ENCODE data around the gene CYTH2. TPM values are rescaled to one million over a fixed set of nuclear protein-coding genes. Genes with fewer than 3 reads are reported as not detected.
A peak's percentile ranks its signal among the peaks of the same experiment; 100 is the strongest.

Gene CYTH2
- polyA plus RNA-seq, 2 of the 4 experiments (the other 2 are of a cell fraction), result 33.4 to 50.5 TPM

GRCh38 chr19:48469934-48470680 lies 938 bp downstream of the CYTH2 start:
- CTCF ChIA-PET, result interaction anchor here (0.6 to 2.2 kb wide), 14 partner anchors 11 to 149 kb away, joined by 3 to 16 read pairs (median 4); partner anchors contain the start of gene KDELR1
- TF ChIP-seq ZNF302 (CRISPR knock-in tag; IDR thresholded peaks at IDR 0.05) (no peak), EHF (CRISPR knock-in tag; IDR thresholded peaks at IDR 0.05) (no peak), ELK1 (IDR thresholded peaks at IDR 0.05; ENCODE audit: low read depth, low read length) (no peak), EHMT2 (IDR thresholded peaks at IDR 0.05; ENCODE audit: low read depth) (no peak), CHD4 (IDR thresholded peaks at IDR 0.05; ENCODE audit: borderline replicate concordance) (no peak), MAZ (IDR thresholded peaks at IDR 0.05; ENCODE audit: borderline replicate concordance, low read depth, low read length) (no peak; the same call in 1 of the 2 replicates), PHF8 (IDR thresholded peaks at IDR 0.05; ENCODE audit: borderline replicate concordance, low read depth) (no peak), BCL3 (IDR thresholded peaks at IDR 0.05) (no peak), HEYL (CRISPR knock-in tag; IDR thresholded peaks at IDR 0.05) (no peak), SMC3 (IDR thresholded peaks at IDR 0.05) (no peak), ZC3H11A (IDR thresholded peaks at IDR 0.05) (no peak), CBX8 (IDR thresholded peaks at IDR 0.05) (no peak)
- TF ChIP-seq, protein P1, sequence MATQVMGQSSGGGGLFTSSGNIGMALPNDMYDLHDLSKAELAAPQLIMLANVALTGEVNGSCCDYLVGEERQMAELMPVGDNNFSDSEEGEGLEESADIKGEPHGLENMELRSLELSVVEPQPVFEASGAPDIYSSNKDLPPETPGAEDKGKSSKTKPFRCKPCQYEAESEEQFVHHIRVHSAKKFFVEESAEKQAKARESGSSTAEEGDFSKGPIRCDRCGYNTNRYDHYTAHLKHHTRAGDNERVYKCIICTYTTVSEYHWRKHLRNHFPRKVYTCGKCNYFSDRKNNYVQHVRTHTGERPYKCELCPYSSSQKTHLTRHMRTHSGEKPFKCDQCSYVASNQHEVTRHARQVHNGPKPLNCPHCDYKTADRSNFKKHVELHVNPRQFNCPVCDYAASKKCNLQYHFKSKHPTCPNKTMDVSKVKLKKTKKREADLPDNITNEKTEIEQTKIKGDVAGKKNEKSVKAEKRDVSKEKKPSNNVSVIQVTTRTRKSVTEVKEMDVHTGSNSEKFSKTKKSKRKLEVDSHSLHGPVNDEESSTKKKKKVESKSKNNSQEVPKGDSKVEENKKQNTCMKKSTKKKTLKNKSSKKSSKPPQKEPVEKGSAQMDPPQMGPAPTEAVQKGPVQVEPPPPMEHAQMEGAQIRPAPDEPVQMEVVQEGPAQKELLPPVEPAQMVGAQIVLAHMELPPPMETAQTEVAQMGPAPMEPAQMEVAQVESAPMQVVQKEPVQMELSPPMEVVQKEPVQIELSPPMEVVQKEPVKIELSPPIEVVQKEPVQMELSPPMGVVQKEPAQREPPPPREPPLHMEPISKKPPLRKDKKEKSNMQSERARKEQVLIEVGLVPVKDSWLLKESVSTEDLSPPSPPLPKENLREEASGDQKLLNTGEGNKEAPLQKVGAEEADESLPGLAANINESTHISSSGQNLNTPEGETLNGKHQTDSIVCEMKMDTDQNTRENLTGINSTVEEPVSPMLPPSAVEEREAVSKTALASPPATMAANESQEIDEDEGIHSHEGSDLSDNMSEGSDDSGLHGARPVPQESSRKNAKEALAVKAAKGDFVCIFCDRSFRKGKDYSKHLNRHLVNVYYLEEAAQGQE (IDR thresholded peaks at IDR 0.05), result no peak
- POLR2A ChIA-PET, result interaction anchor here (1.3 to 1.5 kb wide), 3 partner anchors 11 to 23 kb away, joined by 3 to 6 read pairs (median 5); no protein-coding TSS in a partner anchor
- FAIRE-seq, result no peak
- peak overlapping the region; percentile 84 for H3K4me2 ChIP-seq
- peak overlapping the region; percentile 82 for H3K4me3 ChIP-seq
- 69% methylated on average over 20 of the region's 20 CpGs for WGBS (ENCODE audit: missing lambda C conversion rate)
- DNase-seq (ENCODE audit: low read depth in 1 of 2, low spot score in 1 of 2), result no peak
- ATAC-seq, result no peak
- peaks cover 24% of the 10 kb centered on the region for H3K4me1 ChIP-seq
- no peaks in the 10 kb centered on the region for H3K9me3 ChIP-seq
- H3K27ac ChIP-seq, result peak overlapping the region; percentile 94 to 96

DNA sequence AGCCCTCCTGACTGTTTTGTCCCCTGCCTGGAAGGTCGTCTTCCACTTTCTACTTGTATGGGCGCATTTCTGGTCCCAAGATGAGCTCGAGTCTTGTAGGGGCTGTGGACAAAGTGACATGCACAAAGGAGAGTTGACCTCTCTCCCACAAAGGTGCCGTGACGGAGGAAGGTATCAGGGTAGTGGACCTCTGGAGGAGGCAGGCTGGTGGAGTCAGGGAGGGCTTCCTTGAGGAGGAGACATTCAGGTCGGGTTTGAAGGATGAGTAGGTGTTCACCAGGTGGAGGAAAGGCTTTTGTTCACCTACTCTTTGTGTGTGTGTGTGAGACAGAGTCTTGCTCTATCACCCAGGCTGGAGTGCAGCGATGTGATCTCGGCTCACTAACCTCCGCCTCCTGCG lies 1.7 kb downstream of the CYTH2 start:
- 86% methylated on average over 10 of the region's 10 CpGs for WGBS (ENCODE audit: missing lambda C conversion rate)
- FAIRE-seq (no peak), DNase-seq (ENCODE audit: low read depth in 1 of 2, low spot score in 1 of 2) (no peak), ATAC-seq (no peak)
- ChIA-PET POLR2A (interaction anchor here (1.3 to 1.5 kb wide), 2 partner anchors 17 to 22 kb away, joined by 5 to 6 read pairs; no protein-coding TSS in a partner anchor), CTCF (interaction anchor here (0.9 to 2.2 kb wide), 8 partner anchors 14 to 113 kb away, joined by 3 to 16 read pairs (median 5); partner anchors contain the start of gene KDELR1)
- H3K4me1 ChIP-seq, result peaks cover 24% of the 10 kb centered on the region
- TF ChIP-seq FOXS1 (CRISPR knock-in tag; IDR thresholded peaks at IDR 0.05) (no peak), ZFP36 (IDR thresholded peaks at IDR 0.05; ENCODE audit: borderline replicate concordance, partially characterized antibody) (peak; percentile 60)
- H3K4me3 ChIP-seq, result no peak overlapping the region
- H3K4me2 ChIP-seq, result no peak overlapping the region; the same call in 2 of the 3 replicates
- H3K27ac ChIP-seq, result no peak overlapping the region
- no peaks in the 10 kb centered on the region for H3K9me3 ChIP-seq

DNA sequence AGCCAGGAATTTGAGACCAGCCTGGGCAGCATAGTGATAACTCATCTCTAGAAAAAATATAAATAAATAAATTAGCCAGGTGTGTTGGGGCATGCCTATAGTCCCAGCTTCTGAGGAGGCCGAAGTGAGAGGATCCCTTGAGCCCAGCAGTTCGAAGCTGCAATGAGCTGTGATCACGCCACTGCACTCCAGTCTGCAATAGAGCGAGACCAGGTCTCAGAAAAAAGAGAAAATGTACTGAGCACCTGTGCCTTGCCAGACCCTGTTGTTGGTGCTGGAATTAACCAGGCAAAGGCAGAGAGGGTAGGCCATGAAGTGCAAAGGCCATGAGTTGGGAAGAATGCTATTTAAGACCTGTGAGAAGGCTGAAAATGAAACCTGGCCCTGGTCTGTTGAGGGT lies 2.7 kb downstream of the CYTH2 start:
- no peaks in the 10 kb centered on the region for H3K9me3 ChIP-seq
- 97% methylated on average over 4 of the region's 4 CpGs for WGBS (ENCODE audit: missing lambda C conversion rate)
- H3K4me3 ChIP-seq, result no peak overlapping the region
- ChIA-PET POLR2A (no interaction called here), CTCF (interaction anchor here (2.0 kb wide), 1 partner anchor 137 kb away, joined by 8 read pairs; no protein-coding TSS in a partner anchor)
- H3K27ac ChIP-seq, result no peak overlapping the region
- no peak for FAIRE-seq
- H3K4me1 ChIP-seq, result peaks cover 18% of the 10 kb centered on the region; the same call in 2 of the 3 replicates
- DNase-seq (ENCODE audit: low read depth in 1 of 2, low spot score in 1 of 2), result no peak
- no peak overlapping the region for H3K4me2 ChIP-seq
- ATAC-seq, result no peak
- TF ChIP-seq RNF2 (IDR thresholded peaks at IDR 0.05; ENCODE audit: borderline replicate concordance, low read depth) (no peak), ZSCAN20 (CRISPR knock-in tag; IDR thresholded peaks at IDR 0.05) (no peak), CBX2 (IDR thresholded peaks at IDR 0.05; ENCODE audit: borderline replicate concordance, low read depth) (no peak), HMGXB4 (CRISPR knock-in tag; IDR thresholded peaks at IDR 0.05; ENCODE audit: borderline replicate concordance) (no peak), BCL3 (IDR thresholded peaks at IDR 0.05) (no peak), GATA3 (IDR thresholded peaks at IDR 0.05; ENCODE audit: borderline replicate concordance) (no peak), ELK1 (IDR thresholded peaks at IDR 0.05; ENCODE audit: low read depth, low read length) (no peak)

All from A549 (cell line).